Trophoblast cell (in vitro differentiated cells and primary cell): ENCODE results near the gene GLP2R.
"Not testable (repeated sequence)": the region's sequence is repeated elsewhere in the genome, so short reads cannot be mapped to it uniquely, and the experiment has no call there.

ENCODE experiments used
- DNase-seq, 2 donors: peaks; one replicate each; pipeline ENCODE4 v3.0.0-alpha.2; 2016
- H2AFZ ChIP-seq: 2 replicates; pipeline ENCODE4 v1.6.1; 2013; ENCODE audit warnings: low read length, moderate library complexity, mild to moderate bottlenecking; ENCODE audit not compliant: insufficient read depth, poor library complexity
- H2AK5ac ChIP-seq: 2 replicates; pipeline ENCODE4 v1.6.1; 2013; ENCODE audit warnings: mild to moderate bottlenecking, low read length
- H2BK120ac ChIP-seq: 2 replicates; pipeline ENCODE4 v1.6.1; 2013; ENCODE audit warnings: low read length, mild to moderate bottlenecking, moderate library complexity; ENCODE audit not compliant: insufficient read depth, poor library complexity
- H2BK12ac ChIP-seq: 2 replicates; pipeline ENCODE4 v1.6.1; 2013; ENCODE audit warnings: mild to moderate bottlenecking, low read length, moderate library complexity
- H2BK5ac ChIP-seq: 2 replicates; pipeline ENCODE4 v1.6.1; 2013; ENCODE audit warnings: low read length, low read depth, moderate library complexity, mild to moderate bottlenecking; ENCODE audit not compliant: poor library complexity
- H3K14ac ChIP-seq: 2 replicates; pipeline ENCODE4 v1.6.1; 2013; ENCODE audit warnings: mild to moderate bottlenecking, low read length
- H3K18ac ChIP-seq: 2 replicates; pipeline ENCODE4 v1.6.1; 2013; ENCODE audit warnings: mild to moderate bottlenecking, low read length
- H3K23ac ChIP-seq: 2 replicates; pipeline ENCODE4 v1.6.1; 2013; ENCODE audit warnings: low read length
- H3K27ac ChIP-seq: 2 replicates; pipeline ENCODE4 v1.5.1; 2013; ENCODE audit warnings: low read depth, mild to moderate bottlenecking, inconsistent platforms, low read length, moderate library complexity
- H3K27me3 ChIP-seq: 2 replicates; pipeline ENCODE4 v1.6.1; 2013; ENCODE audit warnings: inconsistent platforms, mild to moderate bottlenecking, low read length, moderate library complexity; ENCODE audit not compliant: insufficient read depth
- H3K36me3 ChIP-seq, 2 experiments: 1 replicate in 1 of 2; 2 replicates in 1 of 2; pipeline ENCODE4 v1.6.1; 2013; ENCODE audit warnings: low read length in 2 of 2, mild to moderate bottlenecking in 2 of 2, moderate library complexity in 1 of 2; ENCODE audit not compliant: insufficient read depth in 2 of 2, control insufficient read depth in 1 of 2
- H3K4ac ChIP-seq: 2 replicates; pipeline ENCODE4 v1.6.1; 2013; ENCODE audit warnings: low read depth, mild to moderate bottlenecking, low read length, moderate library complexity
- H3K4me1 ChIP-seq, 2 experiments: 1 replicate in 1 of 2; 2 replicates in 1 of 2; pipeline ENCODE4 v1.6.1; 2013; ENCODE audit warnings: low read length in 2 of 2, mild to moderate bottlenecking in 2 of 2, moderate library complexity in 1 of 2; ENCODE audit not compliant: insufficient read depth in 2 of 2, control insufficient read depth in 1 of 2
- H3K4me2 ChIP-seq: 2 replicates; pipeline ENCODE4 v1.6.1; 2013; ENCODE audit warnings: inconsistent platforms, mild to moderate bottlenecking, low read length, moderate library complexity
- H3K4me3 ChIP-seq: 2 replicates; pipeline ENCODE4 v1.5.1; 2013; ENCODE audit warnings: mild to moderate bottlenecking, low read depth, low read length, inconsistent platforms
- H3K79me1 ChIP-seq: one replicate; pipeline ENCODE4 v1.6.1; 2013; ENCODE audit warnings: low read length
- H3K79me2 ChIP-seq: 2 replicates; pipeline ENCODE4 v1.6.1; 2013; ENCODE audit warnings: low read length, mild to moderate bottlenecking; ENCODE audit not compliant: control insufficient read depth, insufficient read depth, poor library complexity
- H3K9ac ChIP-seq: 2 replicates; pipeline ENCODE4 v1.6.1; 2013; ENCODE audit warnings: mild to moderate bottlenecking, low read length
- H3K9me3 ChIP-seq: 2 replicates; pipeline ENCODE4 v1.6.1; 2013; ENCODE audit warnings: low read depth, mild to moderate bottlenecking, control low read depth, inconsistent platforms, low read length; ENCODE audit not compliant: insufficient read depth
- H4K12ac ChIP-seq: 2 replicates; pipeline ENCODE4 v1.6.1; 2013; ENCODE audit warnings: low read depth, mild to moderate bottlenecking, low read length, moderate library complexity
- H4K8ac ChIP-seq: 2 replicates; pipeline ENCODE4 v1.6.1; 2013; ENCODE audit warnings: low read depth, mild to moderate bottlenecking, low read length, moderate library complexity
- H4K91ac ChIP-seq: one replicate; pipeline ENCODE4 v1.6.1; 2013; ENCODE audit warnings: low read depth, mild to moderate bottlenecking, low read length, moderate library complexity
- WGBS: extraction: QIAGEN DNeasy Blood & Tissue Kit; methylation state at CpG from one replicate; pipeline ENCODE4 v1.1.7; 2013; ENCODE audit warnings: missing lambda C conversion rate; ENCODE audit not compliant: insufficient read length, insufficient coverage; ENCODE audit errors: extremely low coverage; 5-methylcytosine and 5-hydroxymethylcytosine counted together

The GLP2R gene

DNA sequence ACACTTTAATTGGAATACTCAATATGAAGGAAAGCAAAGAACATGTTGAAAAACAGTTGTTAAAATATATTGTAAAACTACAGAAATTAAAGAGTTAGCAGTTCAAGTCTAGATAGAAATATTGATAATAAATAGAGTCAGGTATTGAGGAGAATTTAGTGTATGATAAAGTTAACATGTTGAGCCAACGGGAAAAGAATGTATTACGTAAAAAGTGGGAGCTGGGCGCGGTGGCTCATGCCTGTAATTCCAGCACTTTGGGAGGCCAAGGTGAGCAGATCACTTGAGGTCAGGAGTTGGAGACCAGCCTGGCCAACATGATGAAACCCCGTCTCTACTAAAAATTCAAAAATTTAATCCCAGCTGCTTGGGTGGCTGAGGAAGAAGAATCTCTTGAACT lies 42.3 kb upstream of the GLP2R start:
- not testable (repeated sequence) for H4K12ac ChIP-seq, H3K79me2 ChIP-seq, H3K9ac ChIP-seq, H3K4me2 ChIP-seq, H3K79me1 ChIP-seq, H2AK5ac ChIP-seq, H2BK5ac ChIP-seq, H3K4ac ChIP-seq, H3K23ac ChIP-seq, H3K27me3 ChIP-seq, H2AFZ ChIP-seq, H3K27ac ChIP-seq, H3K9me3 ChIP-seq, H3K4me1 ChIP-seq, H3K18ac ChIP-seq, H3K14ac ChIP-seq, H2BK12ac ChIP-seq, H3K4me3 ChIP-seq, H4K91ac ChIP-seq, H3K36me3 ChIP-seq, H2BK120ac ChIP-seq, H4K8ac ChIP-seq
- WGBS, result 100% methylated on average over 2 of the region's 5 CpGs
- peak in 1 of 2 donors; percentile 64 for DNase-seq

DNA sequence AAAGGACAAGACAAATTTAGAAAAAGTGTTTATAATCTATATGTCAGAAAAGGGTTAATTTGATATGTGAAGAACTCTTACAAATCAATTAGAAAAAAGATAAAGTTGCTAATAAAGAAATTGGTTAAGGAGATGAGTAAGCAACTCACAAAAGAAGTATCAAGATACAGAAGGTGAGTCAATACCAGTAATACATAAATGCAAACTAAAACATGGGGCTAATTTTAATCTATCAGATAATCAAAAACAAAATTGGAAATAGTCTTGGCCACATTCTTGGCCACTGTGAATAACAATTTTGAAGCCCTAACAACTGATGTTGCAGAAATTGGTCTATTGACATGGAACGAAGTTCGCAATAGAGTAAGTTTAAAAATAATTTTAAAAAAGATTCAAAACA lies 41.2 kb upstream of the GLP2R start:
- H3K4ac ChIP-seq, result no peak overlapping the region
- no peak overlapping the region for H3K14ac ChIP-seq
- H4K8ac ChIP-seq, result no peak overlapping the region
- no peak overlapping the region for H3K27ac ChIP-seq
- no peaks in the 10 kb centered on the region for H3K36me3 ChIP-seq
- no peak overlapping the region for H2BK5ac ChIP-seq
- no peaks in the 10 kb centered on the region for H3K79me1 ChIP-seq
- H2BK120ac ChIP-seq, result no peak overlapping the region
- no peaks in the 10 kb centered on the region for H3K9me3 ChIP-seq
- H3K79me2 ChIP-seq, result no peaks in the 10 kb centered on the region
- no peak overlapping the region for H4K12ac ChIP-seq
- no peak overlapping the region for H3K4me2 ChIP-seq
- no peak overlapping the region for H3K18ac ChIP-seq
- DNase-seq, result no peak
- H3K27me3 ChIP-seq, result no peaks in the 10 kb centered on the region
- no peak overlapping the region for H2BK12ac ChIP-seq
- H3K4me3 ChIP-seq, result no peak overlapping the region
- H3K9ac ChIP-seq, result no peak overlapping the region
- no peak overlapping the region for H4K91ac ChIP-seq
- H2AFZ ChIP-seq, result no peak overlapping the region
- H3K4me1 ChIP-seq, result no peaks in the 10 kb centered on the region
- WGBS, result no CpG with 5 or more reads among the region's 2 CpGs
- H2AK5ac ChIP-seq, result no peak overlapping the region
- H3K23ac ChIP-seq, result no peak overlapping the region

DNA sequence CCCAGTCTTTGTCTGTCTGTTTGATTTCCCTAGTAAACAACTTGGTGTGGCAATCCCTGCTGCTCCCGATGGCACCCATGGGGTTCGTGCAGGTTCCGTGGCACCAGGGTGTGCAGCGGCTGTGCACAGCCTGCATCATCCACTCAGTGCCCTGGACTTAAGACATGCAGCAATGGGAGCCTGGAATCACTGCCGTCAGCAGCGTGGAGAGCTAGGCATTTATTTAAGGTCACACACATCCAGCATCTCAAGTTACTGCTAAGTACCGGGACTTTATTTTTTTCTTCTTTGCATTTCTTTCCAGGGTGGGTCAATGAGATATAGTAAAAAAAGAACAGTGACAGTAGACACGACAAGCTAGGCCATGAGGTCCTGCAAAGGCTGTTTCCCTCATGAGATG lies 37.1 kb upstream of the GLP2R start:
- Histone ChIP-seq H3K79me2 (no peaks in the 10 kb centered on the region), H2AFZ (no peak overlapping the region), H2AK5ac (no peak overlapping the region), H4K8ac (no peak overlapping the region), H3K27me3 (no peaks in the 10 kb centered on the region), H3K4me1 (no peaks in the 10 kb centered on the region), H3K9me3 (no peaks in the 10 kb centered on the region), H4K91ac (no peak overlapping the region), H3K4ac (no peak overlapping the region), H3K23ac (no peak overlapping the region), H3K36me3 (no peaks in the 10 kb centered on the region), H3K4me2 (no peak overlapping the region), H2BK120ac (no peak overlapping the region), H3K4me3 (no peak overlapping the region), H3K79me1 (no peaks in the 10 kb centered on the region), H2BK12ac (no peak overlapping the region), H2BK5ac (no peak overlapping the region), H3K18ac (no peak overlapping the region), H3K9ac (no peak overlapping the region), H4K12ac (no peak overlapping the region), H3K14ac (no peak overlapping the region), H3K27ac (no peak overlapping the region)
- WGBS, result no CpG with 5 or more reads among the region's 8 CpGs
- no peak for DNase-seq

DNA sequence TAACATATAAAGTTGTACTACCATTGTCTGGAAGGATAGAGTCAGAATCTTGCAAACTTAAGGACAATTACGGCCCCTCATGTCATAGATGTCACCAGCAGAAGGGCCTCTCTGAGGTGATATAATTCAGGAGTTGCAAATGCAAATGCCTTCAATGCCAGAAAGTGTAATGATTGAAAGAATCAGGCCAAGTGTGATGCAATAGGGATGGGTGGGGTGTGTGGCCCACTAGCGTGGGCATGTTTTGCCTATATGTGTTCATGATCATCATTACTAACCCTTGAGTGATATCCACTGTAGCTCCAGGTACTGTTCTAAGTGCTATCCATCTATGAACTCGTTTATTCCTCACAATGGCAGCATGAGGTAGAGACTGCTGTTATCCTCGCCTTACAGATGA lies 35.4 kb upstream of the GLP2R start:
- Histone ChIP-seq H3K79me1 (no peaks in the 10 kb centered on the region), H3K4me1 (no peaks in the 10 kb centered on the region), H3K18ac (no peak overlapping the region), H3K79me2 (no peaks in the 10 kb centered on the region), H2BK120ac (no peak overlapping the region), H3K9me3 (no peaks in the 10 kb centered on the region), H4K8ac (no peak overlapping the region), H3K4ac (no peak overlapping the region), H2AK5ac (no peak overlapping the region), H3K14ac (no peak overlapping the region), H2BK5ac (no peak overlapping the region), H3K27me3 (no peaks in the 10 kb centered on the region), H3K27ac (no peak overlapping the region), H3K4me3 (no peak overlapping the region), H3K4me2 (no peak overlapping the region), H3K23ac (no peak overlapping the region), H3K36me3 (no peaks in the 10 kb centered on the region), H4K12ac (no peak overlapping the region), H3K9ac (no peak overlapping the region), H2BK12ac (no peak overlapping the region), H2AFZ (no peak overlapping the region), H4K91ac (no peak overlapping the region)
- no peak for DNase-seq
- WGBS, result no CpG with 5 or more reads among the region's 4 CpGs
